K562 (cell line): ENCODE data around the gene SLC7A6OS. TPM values are rescaled to one million over a fixed set of nuclear protein-coding genes. Genes with fewer than 3 reads are reported as not detected.

Experiments
- ATAC-seq: fragments of 200-7000 bp; cut with Tn5 transposase; 3 replicates; pipeline ENCODE4 v1.9.1; 2020; ENCODE audit warnings: moderate library complexity
- BruUV-seq: library from RNA; stranded (reverse); fragments of 400-500 nt; replicated peaks from 2 replicates; lab custom pipeline; 2021; lab: Mats Ljungman, UMichigan
- CTCF ChIA-PET: fragments of 300-600 bp; formaldehyde crosslinking; extraction: SDS; loops from one replicate; lab custom pipeline; 2021; ENCODE audit warnings: low intra/inter-chr PET ratio; lab: Yijun Ruan, JAX
- POLR2A ChIA-PET: fragments of 300-600, 350-650 bp; sonication (Branson Sonifier 250); formaldehyde crosslinking; extraction: SDS; loops from one replicate; lab custom pipeline; 2021; ENCODE audit warnings: antibody characterized with exemption, inconsistent platforms; lab: Yijun Ruan, JAX
- DNase-seq, 4 experiments: peaks; one replicate each; pipeline versions ENCODE4 v3.0.0 to v3.0.0-alpha.2; 2011 to 2018; ENCODE audit warnings: low spot score in 3 of 4, mixed read lengths in 3 of 4; ENCODE audit errors: extremely low read depth in 1 of 4
- FAIRE-seq: peaks from 2 replicates; lab custom pipeline; 2011; peaks lifted over from hg19 to GRCh38; lab: Jason Lieb, UNC
- H2AFZ ChIP-seq: 2 replicates; pipeline ENCODE4 v1.6.0; 2011; ENCODE audit warnings: low read depth, low read length, control low read depth, inconsistent platforms
- H3K27ac ChIP-seq: fragments of 200-600 bp; 3 replicates; pipeline ENCODE4 v1.8.0; 2011; ENCODE audit warnings: low read depth, mild to moderate bottlenecking, control low read depth, inconsistent platforms, low read length, moderate library complexity, mixed read lengths; ENCODE audit errors: extremely low read depth
- H3K27me3 ChIP-seq, 2 experiments: fragments of 300-600 bp in 1 of 2; 2 replicates in 1 of 2; 3 replicates in 1 of 2; pipeline versions ENCODE4 v1.6.0 to v1.8.0; 2011; ENCODE audit warnings: inconsistent platforms in 2 of 2, low read length in 2 of 2, mild to moderate bottlenecking in 1 of 2, mixed read lengths in 1 of 2, moderate library complexity in 1 of 2; ENCODE audit not compliant: control insufficient read depth in 2 of 2, insufficient read depth in 2 of 2
- H3K36me3 ChIP-seq: fragments of 300-600 bp; 3 replicates; pipeline ENCODE4 v1.8.0; 2011; ENCODE audit warnings: mild to moderate bottlenecking, low read length, inconsistent platforms; ENCODE audit not compliant: control insufficient read depth, insufficient read depth
- H3K4me1 ChIP-seq, 2 experiments: fragments of 200-600 bp in 1 of 2; replicated peaks in 1 of 2; 2 replicates in 1 of 2; 3 replicates in 1 of 2; pipeline versions ENCODE4 v1.5.1 to v1.8.0; 2011; ENCODE audit warnings: inconsistent platforms in 2 of 2, low read length in 2 of 2, mild to moderate bottlenecking in 1 of 2, mixed read lengths in 1 of 2, moderate library complexity in 1 of 2; ENCODE audit not compliant: control insufficient read depth in 2 of 2, insufficient read depth in 2 of 2
- H3K4me2 ChIP-seq: 2 replicates; pipeline ENCODE4 v1.6.1; 2011; ENCODE audit warnings: low read length, control low read depth, inconsistent platforms, mixed read lengths; ENCODE audit not compliant: insufficient read depth
- H3K4me3 ChIP-seq: fragments of 200-600 bp; sonication (generic), shearing (Covaris generic); 2 replicates; pipeline ENCODE4 v1.5.1; 2016; ENCODE audit warnings: control low read depth, inconsistent platforms
- H3K79me2 ChIP-seq: fragments of 200-600 bp; 3 replicates; pipeline ENCODE4 v1.8.0; 2011; ENCODE audit warnings: low read length, inconsistent platforms; ENCODE audit not compliant: control insufficient read depth, insufficient read depth
- H3K9ac ChIP-seq, 2 experiments: 2 replicates each; pipeline versions ENCODE4 v1.6.0 to v1.6.1; 2011; ENCODE audit warnings: low read depth in 2 of 2, low read length in 2 of 2, control low read depth in 1 of 2, inconsistent platforms in 1 of 2, mild to moderate bottlenecking in 1 of 2, mixed read lengths in 1 of 2; ENCODE audit not compliant: insufficient read depth in 1 of 2
- H3K9me1 ChIP-seq: one replicate; pipeline ENCODE4 v1.6.0; 2011; ENCODE audit warnings: inconsistent platforms, mild to moderate bottlenecking, low read length, moderate library complexity; ENCODE audit not compliant: control insufficient read depth, insufficient read depth
- H3K9me3 ChIP-seq: replicated peaks from 2 replicates; pipeline ENCODE4 v1.5.1; 2011; ENCODE audit warnings: low read depth, low read length, inconsistent platforms; ENCODE audit not compliant: control insufficient read depth, insufficient read depth
- H4K20me1 ChIP-seq: replicated peaks from 2 replicates; pipeline ENCODE4 v1.6.1; 2011; ENCODE audit warnings: low read length, inconsistent platforms, mixed read lengths; ENCODE audit not compliant: control insufficient read depth, insufficient read depth
- C11orf30 ChIP-seq: fragments of 450-650 bp; IDR thresholded peaks from 2 replicates; pipeline ENCODE4 v1.6.1; 2016; ENCODE audit warnings: low read depth, mild to moderate bottlenecking
- HSF4 ChIP-seq: fragments of 250-450 bp; sonication (Bioruptor Pico); IDR thresholded peaks from 2 replicates; pipeline ENCODE4 v2.1.2; 2022; ENCODE audit warnings: mild to moderate bottlenecking, moderate library complexity, borderline replicate concordance
- KDM5B ChIP-seq: fragments of 200-600 bp; sonication (generic); IDR thresholded peaks from 2 replicates; pipeline ENCODE4 v1.6.1; 2012; ENCODE audit warnings: low read depth, mild to moderate bottlenecking, moderate library complexity, low read length, control low read depth, inconsistent platforms; ENCODE audit not compliant: insufficient replicate concordance
- MAFF ChIP-seq: IDR thresholded peaks from 2 replicates; pipeline ENCODE4 v1.6.1; 2012; ENCODE audit warnings: low read length, improper control_type of control experiment
- MAFG ChIP-seq: fragments of 450-650 bp; conservative IDR thresholded peaks from 2 replicates; pipeline ENCODE4 v1.6.1; 2016; ENCODE audit warnings: missing genetic modification characterization, missing compliant biosample characterization
- MAFK ChIP-seq: IDR thresholded peaks from 2 replicates; pipeline ENCODE4 v1.6.1; 2011; ENCODE audit warnings: low read length, improper control_type of control experiment
- STAT5B ChIP-seq: fragments of 250-450 bp; sonication (Bioruptor Pico); IDR thresholded peaks from 2 replicates; pipeline ENCODE4 v1.8.0; 2021; ENCODE audit warnings: mild to moderate bottlenecking, inconsistent platforms
- ZNF316 ChIP-seq: fragments of 450-650 bp; IDR thresholded peaks from 2 replicates; pipeline ENCODE4 v1.6.1; 2016
- WGBS: fragments of 100-300 bp; shearing (Covaris generic); methylation state at CpG from one replicate; pipeline ENCODE4 v1.1.6; 2016; ENCODE audit warnings: low coverage, mixed read lengths; ENCODE audit not compliant: insufficient coverage; ENCODE audit errors: missing lambda C conversion rate; 5-methylcytosine and 5-hydroxymethylcytosine counted together
- in situ Hi-C: fragments of 300-500 bp; cut with MboI; formaldehyde crosslinking; loops from 4 replicates; pipeline ENCODE4 v1.15.0; 2018; ENCODE audit warnings: inconsistent platforms, mixed read lengths
- intact Hi-C: fragments of 100-400 bp; cut with micrococcal nuclease; formaldehyde crosslinking; loops from 2 replicates; pipeline ENCODE4 v1.14.2; 2022
- polyA plus RNA-seq, 8 experiments: library from polyadenylated mRNA; depleted of rRNA in 4 of 8; stranded (reverse) in 5 of 8; unstranded in 3 of 8; fragments of >200 nt; fragmentation: Nextera tagmentation in 2 of 8; fragmentation: Illumina TruSeq in 1 of 8; extraction: Ambion mirVana in 2 of 8; extraction: Trizol in 1 of 8; gene quantifications; 2 replicates each; pipeline versions ENCODE4 v1.2.1 to v1.2.3, GENCODE V29; 2011 to 2014; ENCODE audit warnings: inconsistent platforms in 1 of 8, missing spikeins in 1 of 8
- total RNA-seq, 7 experiments: library from RNA; depleted of rRNA in 6 of 7; stranded (reverse); fragments of >200 nt in 6 of 7; fragmentation: Illumina TruSeq in 2 of 7; extraction: Trizol in 2 of 7; gene quantifications; 2 replicates each; pipeline versions ENCODE4 v1.2.1 to v1.2.3, GENCODE V29; 2011 to 2021; ENCODE audit warnings: low replicate concordance in 1 of 7
- TF ChIP-seq, protein P1 (sequence below): sonication (generic); formaldehyde crosslinking; IDR thresholded peaks from 2 replicates; pipeline ENCODE4 v1.8.0; 2023; ENCODE audit warnings: mild to moderate bottlenecking, missing genetic modification reagents

SLC7A6OS gene
- total and polyA plus RNA-seq, 9 of the 15 experiments (the other 6 are each of a cell fraction or from before 2014, with no cell fraction given): 2.7 to 23.6 (median 17.2) TPM

- ChIA-PET CTCF (no interaction called here), POLR2A (interaction anchor here (1.4 kb wide), 1 partner anchor 12 kb away, joined by 5 read pairs; no protein-coding TSS in a partner anchor)
- no peak for DNase-seq
- TF ChIP-seq MAFK (peak; percentile 64), C11orf30 (peak; percentile 84), STAT5B (no peak), MAFF (peak; percentile 64), MAFG (tag) (peak; percentile 76), KDM5B (no peak), ZNF316 (peak; percentile 90), HSF4 (no peak)
- TF ChIP-seq, protein P1, sequence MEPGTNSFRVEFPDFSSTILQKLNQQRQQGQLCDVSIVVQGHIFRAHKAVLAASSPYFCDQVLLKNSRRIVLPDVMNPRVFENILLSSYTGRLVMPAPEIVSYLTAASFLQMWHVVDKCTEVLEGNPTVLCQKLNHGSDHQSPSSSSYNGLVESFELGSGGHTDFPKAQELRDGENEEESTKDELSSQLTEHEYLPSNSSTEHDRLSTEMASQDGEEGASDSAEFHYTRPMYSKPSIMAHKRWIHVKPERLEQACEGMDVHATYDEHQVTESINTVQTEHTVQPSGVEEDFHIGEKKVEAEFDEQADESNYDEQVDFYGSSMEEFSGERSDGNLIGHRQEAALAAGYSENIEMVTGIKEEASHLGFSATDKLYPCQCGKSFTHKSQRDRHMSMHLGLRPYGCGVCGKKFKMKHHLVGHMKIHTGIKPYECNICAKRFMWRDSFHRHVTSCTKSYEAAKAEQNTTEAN (CRISPR knock-in tag): no peak
- 92% methylated on average over 22 of the region's 27 CpGs for WGBS
- intact Hi-C loops (no loop called here), in situ Hi-C loops (no loop called here)
- FAIRE-seq: no peak
- Histone ChIP-seq H3K79me2 (no peaks in the 10 kb centered on the region), H3K9ac (peak overlapping the region in 1 of 2 experiments; percentile 53; a peak in 1 of 4 replicates), H4K20me1 (no peaks in the 10 kb centered on the region), H3K36me3 (peaks cover 94% of the 10 kb centered on the region), H3K27ac (no peak overlapping the region), H3K4me2 (no peak overlapping the region), H2AFZ (no peak overlapping the region), H3K27me3 (no peaks in the 10 kb centered on the region), H3K9me1 (no peaks in the 10 kb centered on the region), H3K4me1 (peaks cover 2 to 6% of the 10 kb centered on the region in 2 experiments; a peak in 3 of 5 replicates), H3K4me3 (no peak overlapping the region), H3K9me3 (no peaks in the 10 kb centered on the region)
- BruUV-seq: no TSS peak
- ATAC-seq: no peak
These were observed 38.1 kb upstream of the SLC7A6OS start for GRCh38 chr16:68348639-68349445.
